ENCODE measurements around the gene KIAA1586.

Gene KIAA1586

DNA sequence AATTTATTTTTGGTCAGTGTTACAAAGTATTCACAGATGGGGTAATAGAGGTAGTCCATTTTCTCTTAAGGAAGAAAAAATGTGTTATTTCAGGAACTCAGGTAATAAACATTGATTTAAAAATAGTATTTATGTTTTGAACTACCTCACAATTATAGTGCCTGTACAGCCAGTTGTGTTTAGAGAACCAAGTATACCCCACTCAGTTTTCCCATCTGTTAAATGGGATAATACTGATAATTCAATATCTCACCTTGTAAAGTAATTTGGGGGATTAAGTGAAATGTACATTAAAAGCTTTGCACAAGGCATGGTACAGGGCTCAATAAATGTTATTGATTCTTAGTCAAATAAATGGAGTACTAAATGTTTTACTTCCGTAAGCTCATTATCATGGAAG is 48.2 kb downstream of the KIAA1586 start:
- in situ Hi-C loops (cut with HindIII; ENCODE audit: low pct_unique_long_range_greater_than_20kb, low sequenced_read_pairs): no loop called here
- TF ChIP-seq JUND (IDR thresholded peaks at IDR 0.05; ENCODE audit: low read depth): no peak
- DNase-seq (ENCODE audit: low read depth in 1 of 2, low spot score in 1 of 2): no peak

DNA sequence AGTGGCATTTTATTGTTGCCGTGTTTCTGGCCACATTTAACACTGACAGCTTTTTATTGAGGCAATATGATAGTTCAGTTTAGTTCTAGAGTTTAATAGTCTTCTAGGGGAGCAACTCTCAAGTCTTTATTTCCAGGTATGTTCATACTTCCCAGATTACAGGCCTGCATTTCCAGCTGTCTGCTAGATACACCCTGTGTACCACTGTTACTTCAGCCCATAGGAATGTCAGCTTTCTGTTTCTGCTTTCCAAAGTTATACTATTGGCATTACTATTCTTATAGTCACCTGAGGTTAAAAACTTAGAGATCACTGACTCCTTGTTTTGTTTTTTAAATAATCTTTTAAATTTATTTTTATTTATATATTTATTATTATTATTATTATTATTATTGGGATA is 51.1 kb downstream of the KIAA1586 start:
- no peak for DNase-seq (ENCODE audit: low read depth in 1 of 2, low spot score in 1 of 2)
- TF ChIP-seq JUND (IDR thresholded peaks at IDR 0.05; ENCODE audit: low read depth): no peak
- in situ Hi-C loops (cut with HindIII; ENCODE audit: low pct_unique_long_range_greater_than_20kb, low sequenced_read_pairs): no loop called here

DNA sequence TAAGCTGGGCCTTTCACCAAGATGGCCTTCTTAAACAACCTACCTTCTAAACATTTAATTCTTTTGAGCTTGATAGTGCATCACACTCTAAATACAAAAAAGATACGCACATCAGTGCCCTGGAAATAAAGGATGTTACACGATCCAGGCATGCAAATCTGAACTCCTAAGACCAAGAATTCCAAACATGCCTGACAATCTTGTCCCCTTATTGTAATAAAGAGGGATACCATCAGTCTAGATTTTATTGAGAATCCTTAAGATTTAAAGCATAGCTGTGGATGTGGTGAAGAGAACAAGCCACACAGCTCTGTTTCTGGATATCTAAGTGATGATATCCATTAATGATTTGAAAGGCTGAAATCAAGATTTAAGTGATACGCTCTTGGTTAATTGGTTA is 56.5 kb downstream of the KIAA1586 start:
- in situ Hi-C loops (cut with HindIII; ENCODE audit: low pct_unique_long_range_greater_than_20kb, low sequenced_read_pairs): no loop called here
- TF ChIP-seq JUND (IDR thresholded peaks at IDR 0.05; ENCODE audit: low read depth): no peak
- DNase-seq (ENCODE audit: low read depth in 1 of 2, low spot score in 1 of 2): no peak

DNA sequence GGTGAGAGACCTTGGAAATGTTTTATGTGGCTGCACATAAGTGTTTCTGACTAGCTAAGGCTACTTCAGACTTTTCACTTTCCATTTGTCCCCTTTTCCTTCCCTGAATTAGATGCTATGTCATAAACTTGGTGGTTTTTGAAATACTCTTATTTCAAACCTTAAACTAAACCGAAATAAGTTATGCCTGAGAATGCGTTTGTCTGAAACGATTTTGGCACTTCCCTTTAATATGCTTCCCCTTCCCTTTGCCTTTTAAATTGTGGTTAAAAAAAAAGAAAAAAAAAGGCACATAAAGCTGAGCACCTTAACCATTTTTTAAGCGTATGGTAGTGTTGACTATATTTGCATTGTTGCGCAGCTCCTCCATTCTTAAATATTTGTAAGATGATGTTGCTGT is 57.8 kb downstream of the KIAA1586 start:
- in situ Hi-C loops (cut with HindIII; ENCODE audit: low pct_unique_long_range_greater_than_20kb, low sequenced_read_pairs): no loop called here

More for the DNA sequence above, 57.8 kb downstream of the KIAA1586 start:
- TF ChIP-seq JUND (IDR thresholded peaks at IDR 0.05; ENCODE audit: low read depth): no peak
- DNase-seq (ENCODE audit: low read depth in 1 of 2, low spot score in 1 of 2): no peak
